ENCODE data around the gene COL5A3.
A peak's percentile ranks its signal among the peaks of the same experiment; 100 is the strongest.
"Not testable (repeated sequence)": the region's sequence is repeated elsewhere in the genome, so short reads cannot be mapped to it uniquely, and the experiment has no call there.

The COL5A3 gene

GRCh38 chr19:9935506-9936325 lies 74.6 kb downstream of the COL5A3 start:
- DNase-seq = no peak

- peak; percentile 68 for DNase-seq
These were observed 76.0 kb downstream of the COL5A3 start for GRCh38 chr19:9934132-9934950.

- DNase-seq = no peak
These were observed 77.5 kb downstream of the COL5A3 start for GRCh38 chr19:9932835-9933234.

- no peak for DNase-seq
These were observed 78.7 kb downstream of the COL5A3 start for GRCh38 chr19:9931629-9932028.

- DNase-seq = no peak
These were observed 86.9 kb downstream of the COL5A3 start for GRCh38 chr19:9923440-9923839.

GRCh38 chr19:9922782-9923379 lies 87.4 kb downstream of the COL5A3 start:
- not testable (repeated sequence) for DNase-seq

GRCh38 chr19:9917321-9917720 lies 93.0 kb downstream of the COL5A3 start:
- DNase-seq = no peak

- DNase-seq = no peak
These were observed 93.6 kb downstream of the COL5A3 start for GRCh38 chr19:9916719-9917118.

- DNase-seq = peak; percentile 79
These were observed 95.7 kb downstream of the COL5A3 start for GRCh38 chr19:9914315-9915207.

GRCh38 chr19:9914001-9914314 lies 96.3 kb downstream of the COL5A3 start:
- no peak for DNase-seq

GRCh38 chr19:9913237-9914000 lies 96.9 kb downstream of the COL5A3 start:
- no peak for DNase-seq

GRCh38 chr19:9912551-9913236 lies 97.6 kb downstream of the COL5A3 start:
- no peak for DNase-seq

GRCh38 chr19:9911524-9912185 lies 98.6 kb downstream of the COL5A3 start:
- no peak for DNase-seq

- DNase-seq = no peak
These were observed 99.7 kb downstream of the COL5A3 start for GRCh38 chr19:9910625-9911024.
